OCI-LY3 (cell line): ENCODE measurements around the gene PRKAA2.
"Not testable (repeated sequence)": the region's sequence is repeated elsewhere in the genome, so short reads cannot be mapped to it uniquely, and the experiment has no call there.

ENCODE experiments used
- H2AFZ ChIP-seq: fragments of 200-600, 300-600 bp; shearing (Covaris generic); 2 replicates; pipeline ENCODE4 v1.6.0; 2014; ENCODE audit warnings: antibody characterized with exemption, low read depth, low read length
- H3K27ac ChIP-seq: fragments of 200-600, 300-600 bp; sonication (generic); 2 replicates; pipeline ENCODE4 v1.5.1; 2014; ENCODE audit warnings: mild to moderate bottlenecking, low read length, moderate library complexity, mixed read lengths
- H3K27me3 ChIP-seq: fragments of 200-600, 300-600 bp; sonication (generic); 2 replicates; pipeline ENCODE4 v1.6.1; 2014; ENCODE audit warnings: low read depth, low read length, mixed read lengths
- H3K36me3 ChIP-seq: fragments of 200-600, 300-600 bp; sonication (generic); replicated peaks from 2 replicates; pipeline ENCODE3; 2014; ENCODE audit warnings: low read depth, low read length, mixed read lengths
- H3K4me1 ChIP-seq: fragments of 300-600, 200-600 bp; sonication (generic); 2 replicates; pipeline ENCODE4 v1.6.1; 2014; ENCODE audit warnings: low read length, mixed read lengths
- H3K4me2 ChIP-seq: fragments of 200-600, 300-600 bp; sonication (generic); 2 replicates; pipeline ENCODE4 v1.6.1; 2014; ENCODE audit warnings: low read length, mixed read lengths
- H3K4me3 ChIP-seq: fragments of 300-600, 200-600 bp; sonication (generic); 2 replicates; pipeline ENCODE4 v1.5.1; 2014; ENCODE audit warnings: antibody characterized with exemption, mild to moderate bottlenecking, low read length, moderate library complexity
- H3K79me2 ChIP-seq: fragments of 300-600, 200-600 bp; shearing (Covaris generic); 2 replicates; pipeline ENCODE4 v1.6.1; 2014; ENCODE audit warnings: mild to moderate bottlenecking, low read length, mixed read lengths
- H3K9ac ChIP-seq: fragments of 300-600, 200-600 bp; shearing (Covaris generic); 2 replicates; pipeline ENCODE4 v1.6.0; 2014; ENCODE audit warnings: mild to moderate bottlenecking, low read length, moderate library complexity
- H3K9me3 ChIP-seq: fragments of 200-600, 300-600 bp; shearing (Covaris generic); 2 replicates; pipeline ENCODE4 v1.6.1; 2014; ENCODE audit warnings: low read length, mixed read lengths; ENCODE audit not compliant: insufficient read depth
- H4K20me1 ChIP-seq: fragments of 200-600, 300-600 bp; sonication (generic); 2 replicates; pipeline ENCODE4 v1.6.1; 2016; ENCODE audit warnings: low read length, mixed read lengths; ENCODE audit not compliant: insufficient read depth
- EZH2phosphoT487 ChIP-seq: fragments of 200-600 bp; shearing (Covaris generic); IDR thresholded peaks from 2 replicates; pipeline ENCODE4 v1.6.1; 2018; ENCODE audit warnings: antibody characterized with exemption, mixed run types, low read depth
- TF ChIP-seq, protein P1 (sequence below): fragments of 200-600, 300-600 bp; sonication (generic); IDR thresholded peaks from 2 replicates; pipeline ENCODE4 v1.5.1; 2014; ENCODE audit warnings: antibody characterized with exemption, low read length, low read depth

Gene PRKAA2

DNA sequence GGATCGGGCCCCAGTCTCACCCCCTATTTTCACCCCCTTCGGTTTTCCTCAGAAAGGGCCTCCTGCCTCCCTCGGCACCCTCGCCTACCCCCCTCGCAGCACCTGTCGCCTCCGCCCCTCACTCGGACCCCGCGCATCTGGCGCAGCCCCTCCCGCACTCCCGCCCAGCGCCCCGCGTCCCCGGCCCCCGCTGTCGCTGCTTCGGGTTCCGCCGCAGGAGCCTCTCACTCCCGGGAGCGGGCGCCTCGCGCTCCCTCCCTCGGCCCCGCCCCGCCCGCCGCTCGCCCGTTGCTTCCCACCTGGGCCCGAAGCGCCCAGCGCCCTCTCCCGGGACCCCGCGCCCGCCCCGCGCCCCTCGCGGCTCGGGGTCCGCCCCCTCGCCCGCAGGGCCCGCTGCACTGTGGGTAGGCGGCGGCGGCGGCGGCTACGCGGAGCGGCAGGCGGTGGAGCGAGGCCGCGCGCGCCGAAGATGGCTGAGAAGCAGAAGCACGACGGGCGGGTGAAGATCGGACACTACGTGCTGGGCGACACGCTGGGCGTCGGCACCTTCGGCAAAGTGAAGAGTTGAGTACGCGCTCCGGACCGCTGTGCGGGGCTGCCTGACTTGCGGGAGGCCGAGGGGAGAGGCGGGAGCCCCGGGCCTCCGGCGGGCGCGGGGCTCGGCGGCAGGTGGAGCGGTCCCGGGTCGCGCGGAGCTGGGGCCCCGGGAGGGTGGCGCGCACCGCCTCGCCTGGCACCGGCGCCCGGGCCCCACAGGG is at the start of gene PRKAA2:
TSS of gene PRKAA2 (plus strand) at position 396 of the 758 bp plus-strand sequence. CDS start at position 470, 74 bp downstream.
- Histone ChIP-seq H3K4me2 (no peak within 1 kb of the TSS), H3K79me2 (no peaks in the 10 kb centered on the region), H3K27me3 (no peaks in the 10 kb centered on the region), H3K9ac (no peak within 1 kb of the TSS), H3K9me3 (no peaks in the 10 kb centered on the region), H4K20me1 (no peaks in the 10 kb centered on the region), H2AFZ (no peak within 1 kb of the TSS), H3K4me3 (no peak within 1 kb of the TSS), H3K27ac (no peak within 1 kb of the TSS), H3K36me3 (no peaks in the 10 kb centered on the region), H3K4me1 (no peaks in the 10 kb centered on the region)
- TF ChIP-seq EZH2phosphoT487, result no peak
- TF ChIP-seq, protein P1, sequence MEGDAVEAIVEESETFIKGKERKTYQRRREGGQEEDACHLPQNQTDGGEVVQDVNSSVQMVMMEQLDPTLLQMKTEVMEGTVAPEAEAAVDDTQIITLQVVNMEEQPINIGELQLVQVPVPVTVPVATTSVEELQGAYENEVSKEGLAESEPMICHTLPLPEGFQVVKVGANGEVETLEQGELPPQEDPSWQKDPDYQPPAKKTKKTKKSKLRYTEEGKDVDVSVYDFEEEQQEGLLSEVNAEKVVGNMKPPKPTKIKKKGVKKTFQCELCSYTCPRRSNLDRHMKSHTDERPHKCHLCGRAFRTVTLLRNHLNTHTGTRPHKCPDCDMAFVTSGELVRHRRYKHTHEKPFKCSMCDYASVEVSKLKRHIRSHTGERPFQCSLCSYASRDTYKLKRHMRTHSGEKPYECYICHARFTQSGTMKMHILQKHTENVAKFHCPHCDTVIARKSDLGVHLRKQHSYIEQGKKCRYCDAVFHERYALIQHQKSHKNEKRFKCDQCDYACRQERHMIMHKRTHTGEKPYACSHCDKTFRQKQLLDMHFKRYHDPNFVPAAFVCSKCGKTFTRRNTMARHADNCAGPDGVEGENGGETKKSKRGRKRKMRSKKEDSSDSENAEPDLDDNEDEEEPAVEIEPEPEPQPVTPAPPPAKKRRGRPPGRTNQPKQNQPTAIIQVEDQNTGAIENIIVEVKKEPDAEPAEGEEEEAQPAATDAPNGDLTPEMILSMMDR, result no peak

DNA sequence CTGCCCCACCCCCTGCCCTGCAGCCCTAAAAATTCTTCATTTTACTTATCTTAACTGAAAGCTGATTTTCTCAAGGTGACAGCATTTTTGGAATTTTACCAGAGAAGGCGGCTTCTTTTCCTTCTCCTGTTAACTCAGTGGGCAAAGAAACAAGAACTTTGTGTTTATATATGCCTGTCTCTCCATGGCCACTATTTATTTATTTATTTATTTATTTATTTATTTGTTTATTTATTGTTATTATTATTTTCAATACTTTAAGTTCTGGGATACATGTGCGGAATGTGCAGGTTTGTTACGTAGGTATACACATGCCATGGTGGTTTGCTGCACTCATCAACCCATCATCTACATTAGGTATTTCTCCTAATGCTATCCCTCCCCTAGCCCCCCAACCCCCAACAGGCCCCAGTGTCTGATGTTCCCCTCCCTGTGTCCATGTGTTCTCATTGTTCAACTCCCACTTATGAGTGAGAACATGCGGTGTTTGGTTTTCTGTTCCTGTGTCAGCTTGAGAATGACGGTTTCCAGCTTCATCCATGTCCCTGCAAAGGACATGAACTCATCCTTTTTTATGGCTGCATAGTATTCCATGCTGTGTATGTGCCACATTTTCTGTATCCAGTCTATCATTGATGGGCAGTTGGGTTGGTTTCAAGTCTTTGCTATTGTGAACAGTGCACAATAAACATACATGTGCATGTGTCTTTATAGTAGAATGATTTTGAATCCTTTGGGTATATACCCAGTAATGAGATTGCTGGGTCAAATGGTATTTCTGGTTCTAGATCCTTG is 49.5 kb upstream of the PRKAA2 start:
- H3K79me2 ChIP-seq, H3K27me3 ChIP-seq, H3K4me2 ChIP-seq, H3K9ac ChIP-seq, H2AFZ ChIP-seq, H3K27ac ChIP-seq, H3K4me1 ChIP-seq, H3K4me3 ChIP-seq, H4K20me1 ChIP-seq, H3K9me3 ChIP-seq, H3K36me3 ChIP-seq: not testable (repeated sequence)

DNA sequence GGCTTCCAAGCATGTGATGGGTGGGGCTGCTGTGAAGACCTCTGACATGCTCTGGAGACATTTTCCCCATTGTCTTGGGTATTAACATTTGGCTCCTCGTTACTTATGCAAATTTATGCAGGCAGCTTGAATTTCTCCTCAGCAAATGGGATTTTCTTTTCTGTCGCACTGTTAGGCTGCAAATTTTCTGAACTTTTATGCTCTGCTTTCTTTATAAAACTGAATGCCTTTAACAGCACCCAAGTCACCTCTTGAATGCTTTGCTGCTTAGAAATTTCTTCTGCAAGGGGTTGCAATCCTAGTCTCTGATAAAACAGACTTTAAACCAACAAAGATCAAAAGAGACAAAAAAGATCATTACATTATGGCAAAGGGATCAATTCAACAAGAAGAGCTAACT is 35.0 kb upstream of the PRKAA2 start:
- not testable (repeated sequence) for H3K27ac ChIP-seq, H3K9me3 ChIP-seq, H3K27me3 ChIP-seq, H3K4me3 ChIP-seq, H4K20me1 ChIP-seq, H2AFZ ChIP-seq, H3K79me2 ChIP-seq, H3K36me3 ChIP-seq, H3K4me1 ChIP-seq, H3K4me2 ChIP-seq, H3K9ac ChIP-seq

DNA sequence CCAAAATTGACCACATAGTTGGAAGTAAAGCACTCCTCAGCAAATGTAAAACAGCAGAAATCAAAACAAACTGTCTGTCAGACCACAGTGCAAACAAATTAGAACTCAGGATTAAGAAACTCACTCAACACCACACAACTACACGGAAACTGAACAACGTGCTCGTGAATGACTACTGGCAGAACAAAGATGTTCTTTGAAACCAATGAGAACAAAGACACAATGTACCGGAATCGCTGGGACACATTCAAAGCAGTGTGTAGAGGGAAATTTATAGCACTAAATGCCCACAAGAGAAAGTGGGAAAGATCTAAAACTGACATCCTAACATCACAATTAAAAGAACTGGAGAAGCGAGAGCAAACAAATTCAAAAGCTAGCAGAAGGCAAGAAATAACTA is 34.3 kb upstream of the PRKAA2 start:
- H3K36me3 ChIP-seq, H3K79me2 ChIP-seq, H3K4me2 ChIP-seq, H3K9me3 ChIP-seq, H3K27ac ChIP-seq, H4K20me1 ChIP-seq, H3K9ac ChIP-seq, H3K4me1 ChIP-seq, H3K4me3 ChIP-seq, H2AFZ ChIP-seq, H3K27me3 ChIP-seq: not testable (repeated sequence)

DNA sequence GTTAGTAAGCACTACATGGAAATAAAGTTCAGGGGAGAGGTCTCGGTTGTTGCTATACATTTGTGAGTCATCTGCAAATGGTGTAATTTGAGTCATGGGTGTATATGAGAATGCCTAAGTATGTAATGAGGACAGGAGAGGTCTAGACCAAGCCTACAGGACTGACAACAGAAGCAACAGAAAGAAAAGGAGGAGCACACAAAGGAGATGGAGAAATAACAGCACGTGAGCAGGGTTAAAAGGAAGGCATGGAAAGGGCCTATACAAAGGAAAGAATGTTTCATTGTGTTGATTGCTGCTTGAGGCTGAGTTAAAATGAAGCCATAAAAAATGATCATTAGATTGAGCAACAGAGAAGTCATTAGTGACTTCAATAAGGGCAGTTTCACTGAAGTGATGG is 28.0 kb upstream of the PRKAA2 start:
- Histone ChIP-seq H3K9ac (no peak overlapping the region), H3K9me3 (no peaks in the 10 kb centered on the region), H3K4me2 (no peak overlapping the region), H3K27ac (no peak overlapping the region), H3K4me1 (0 out of 2 replicates have a peak, but pooled peaks cover 2% of the 10 kb centered on the region), H3K79me2 (no peaks in the 10 kb centered on the region), H3K36me3 (no peaks in the 10 kb centered on the region), H3K27me3 (no peaks in the 10 kb centered on the region), H2AFZ (no peak overlapping the region), H4K20me1 (no peaks in the 10 kb centered on the region), H3K4me3 (no peak overlapping the region)
- TF ChIP-seq EZH2phosphoT487, result no peak
- TF ChIP-seq, protein P1, result no peak
